SK-N-SH (cell line): ENCODE results near the gene SOCS7. TPM values are rescaled to one million over a fixed set of nuclear protein-coding genes. Genes with fewer than 3 reads are reported as not detected.

Experiments used
- CTCF ChIA-PET: fragments of 300-600, 350-600 bp; formaldehyde crosslinking; extraction: SDS; loops from one replicate; lab custom pipeline; 2021; lab: Yijun Ruan, JAX
- POLR2A ChIA-PET: fragments of 350-600 bp; sonication (Branson Sonifier 250); formaldehyde crosslinking; extraction: SDS; loops from one replicate; lab custom pipeline; 2020; ENCODE audit warnings: antibody characterized with exemption, inconsistent platforms; lab: Yijun Ruan, JAX
- DNase-seq: peaks from one replicate; pipeline ENCODE4 v3.0.0; 2012
- H2AFZ ChIP-seq: fragments of 200-600 bp; sonication (generic); 2 replicates; pipeline ENCODE4 v1.8.1; 2016; ENCODE audit warnings: antibody characterized with exemption, mild to moderate bottlenecking, low read depth
- H3F3A ChIP-seq: fragments of 200-600 bp; sonication (generic); replicated peaks from 2 replicates; pipeline ENCODE3; 2016; ENCODE audit warnings: antibody characterized with exemption, mild to moderate bottlenecking; ENCODE audit not compliant: insufficient read depth
- H3K27ac ChIP-seq, 2 experiments: fragments of 200-500 bp in 1 of 2; fragments of 200-600 bp in 1 of 2; sonication (Bioruptor generic) in 1 of 2; sonication (generic), shearing (Covaris generic) in 1 of 2; 2 replicates each; pipeline versions ENCODE4 v1.5.1 to v1.6.1; 2014 to 2016; ENCODE audit warnings: low read depth in 2 of 2, inconsistent platforms in 1 of 2, low read length in 1 of 2, mild to moderate bottlenecking in 1 of 2, mixed read lengths in 1 of 2
- H3K27me3 ChIP-seq: fragments of 200-600 bp; sonication (generic), shearing (Covaris generic); 2 replicates; pipeline ENCODE4 v1.6.1; 2016; ENCODE audit warnings: mixed run types; ENCODE audit not compliant: insufficient read depth
- H3K36me3 ChIP-seq, 2 experiments: fragments of 200-500 bp in 1 of 2; fragments of 200-600 bp in 1 of 2; sonication (Bioruptor generic) in 1 of 2; sonication (generic) in 1 of 2; replicated peaks in 1 of 2; 2 replicates each; pipeline versions ENCODE3 to v1.5.1; 2014 to 2016; ENCODE audit warnings: low read length in 1 of 2, mild to moderate bottlenecking in 1 of 2; ENCODE audit not compliant: insufficient read depth in 2 of 2, control insufficient read depth in 1 of 2
- H3K4me1 ChIP-seq, 2 experiments: fragments of 200-500 bp in 1 of 2; fragments of 200-600 bp in 1 of 2; sonication (Bioruptor generic) in 1 of 2; sonication (generic), shearing (Covaris generic) in 1 of 2; 2 replicates each; pipeline versions ENCODE4 v1.5.1 to v1.6.1; 2014 to 2016; ENCODE audit warnings: low read depth in 1 of 2, low read length in 1 of 2, mixed run types in 1 of 2; ENCODE audit not compliant: insufficient read depth in 2 of 2, control insufficient read depth in 1 of 2
- H3K4me2 ChIP-seq: fragments of 200-600 bp; sonication (generic), shearing (Covaris generic); 2 replicates; pipeline ENCODE4 v1.6.1; 2017; ENCODE audit warnings: mixed run types
- H3K4me3 ChIP-seq, 2 experiments: fragments of 200-500 bp in 1 of 2; fragments of 200-600 bp in 1 of 2; sonication (Bioruptor generic) in 1 of 2; sonication (generic), shearing (Covaris generic) in 1 of 2; 2 replicates each; pipeline versions ENCODE4 v1.5.1 to v1.8.1; 2014 to 2016; ENCODE audit warnings: low read depth in 2 of 2, inconsistent platforms in 1 of 2, low read length in 1 of 2, mild to moderate bottlenecking in 1 of 2, mixed read lengths in 1 of 2, moderate library complexity in 1 of 2
- H3K79me2 ChIP-seq: fragments of 200-600 bp; sonication (generic); 2 replicates; pipeline ENCODE4 v1.8.1; 2017; ENCODE audit warnings: mild to moderate bottlenecking; ENCODE audit not compliant: insufficient read depth
- H3K9ac ChIP-seq: fragments of 200-600 bp; sonication (generic); 2 replicates; pipeline ENCODE4 v1.6.1; 2017; ENCODE audit warnings: mixed run types
- H3K9me2 ChIP-seq: fragments of 200-600 bp; sonication (generic); 2 replicates; pipeline ENCODE4 v1.6.1; 2017; ENCODE audit warnings: mixed run types
- H3K9me3 ChIP-seq: fragments of 200-600 bp; sonication (generic); 2 replicates; pipeline ENCODE4 v1.6.1; 2017; ENCODE audit warnings: mixed run types, mild to moderate bottlenecking, moderate library complexity
- H4K20me1 ChIP-seq: fragments of 200-600 bp; sonication (generic); 2 replicates; pipeline ENCODE4 v1.6.1; 2017; ENCODE audit warnings: mild to moderate bottlenecking, mixed run types; ENCODE audit not compliant: insufficient read depth
- ELF1 ChIP-seq: IDR thresholded peaks from 2 replicates; pipeline ENCODE4 v1.4.0; 2012
- FOSL2 ChIP-seq: IDR thresholded peaks from 2 replicates; pipeline ENCODE4 v1.4.0; 2012; ENCODE audit warnings: low read depth, mild to moderate bottlenecking, moderate library complexity, borderline replicate concordance
- FOXJ3 ChIP-seq: sonication (generic); formaldehyde crosslinking; IDR thresholded peaks from 2 replicates; pipeline ENCODE4 v1.5.1; 2020; ENCODE audit warnings: mild to moderate bottlenecking, missing genetic modification reagents
- GABPA ChIP-seq: IDR thresholded peaks from 2 replicates; pipeline ENCODE4 v1.4.0; 2012; ENCODE audit warnings: low read depth, mild to moderate bottlenecking
- GATA2 ChIP-seq: sonication (generic); formaldehyde crosslinking; IDR thresholded peaks from 2 replicates; pipeline ENCODE4 v1.5.0; 2020; ENCODE audit warnings: mild to moderate bottlenecking, missing genetic modification reagents
- IRF3 ChIP-seq: fragments of 150-350 bp; IDR thresholded peaks from 2 replicates; pipeline ENCODE4 v1.6.1; 2016; ENCODE audit warnings: mild to moderate bottlenecking, low read depth, low read length
- MAX ChIP-seq: IDR thresholded peaks from 2 replicates; pipeline ENCODE4 v1.4.0; 2012; ENCODE audit warnings: low read depth
- NFIC ChIP-seq: IDR thresholded peaks from 2 replicates; pipeline ENCODE4 v1.4.0; 2012; ENCODE audit warnings: borderline replicate concordance
- POLR2AphosphoS5 ChIP-seq: IDR thresholded peaks from 2 replicates; pipeline ENCODE4 v1.6.1; 2012; ENCODE audit warnings: low read depth, low read length
- RFX5 ChIP-seq: IDR thresholded peaks from 2 replicates; pipeline ENCODE4 v1.6.1; 2012; ENCODE audit warnings: mild to moderate bottlenecking, improper control_type of control experiment, low read length
- TCF12 ChIP-seq: IDR thresholded peaks from 2 replicates; pipeline ENCODE4 v1.4.0; 2012
- TEAD4 ChIP-seq: IDR thresholded peaks from 2 replicates; pipeline ENCODE4 v1.4.0; 2012; ENCODE audit warnings: mild to moderate bottlenecking, borderline replicate concordance; ENCODE audit not compliant: insufficient read depth
- USF2 ChIP-seq: fragments of 150-350 bp; IDR thresholded peaks from 2 replicates; pipeline ENCODE4 v1.6.1; 2017; ENCODE audit warnings: antibody characterized with exemption, low read length, low read depth, borderline replicate concordance
- ZBTB33 ChIP-seq: IDR thresholded peaks from 2 replicates; pipeline ENCODE4 v1.4.0; 2012; ENCODE audit warnings: low read depth, borderline replicate concordance
- WGBS: methylation state at CpG from one replicate; pipeline ENCODE4 v1.1.6; 2017; ENCODE audit warnings: low lambda C conversion rate; 5-methylcytosine and 5-hydroxymethylcytosine counted together
- polyA plus RNA-seq, 3 experiments: library from polyadenylated mRNA; depleted of rRNA; stranded (reverse); fragments of >200 nt; gene quantifications; 2 replicates each; pipeline ENCODE4 v1.2.3, GENCODE V29; 2012

Gene SOCS7
- polyA plus RNA-seq, 1 of the 3 experiments (the other 2 are of a cell fraction), result 7.4 TPM

GRCh38 chr17:38341035-38341721 is 10.5 kb upstream of the SOCS7 start:
- no peak overlapping the region for H3K4me2 ChIP-seq
- no peak overlapping the region for H2AFZ ChIP-seq
- H3K4me3 ChIP-seq, result no peak overlapping the region
- H4K20me1 ChIP-seq, result no peaks in the 10 kb centered on the region
- peak overlapping the region in 1 of 2 experiments; percentile 47; a peak in 2 of 4 replicates for H3K27ac ChIP-seq
- 76% methylated on average over 5 of the region's 5 CpGs for WGBS
- H3K9ac ChIP-seq, result no peak overlapping the region
- TF ChIP-seq MAX (no peak), POLR2AphosphoS5 (no peak), USF2 (no peak), ZBTB33 (no peak), NFIC (peak; percentile 50; the same call in 1 of the 2 replicates)
- no peaks in the 10 kb centered on the region for H3K9me3 ChIP-seq
- H3F3A ChIP-seq, result no peaks in the 10 kb centered on the region
- CTCF ChIA-PET, result interaction anchor here (0.6 to 24.7 kb wide), 5 partner anchors 7 to 311 kb away, joined by 3 to 423 read pairs (median 303); partner anchors contain the start of genes GPR179 and SOCS7
- H3K9me2 ChIP-seq, result no peaks in the 10 kb centered on the region
- peaks cover 0 to 11% of the 10 kb centered on the region in 2 experiments; a peak in 1 of 4 replicates for H3K4me1 ChIP-seq
- no peaks in the 10 kb centered on the region for H3K27me3 ChIP-seq
- H3K36me3 ChIP-seq, result no peaks in the 10 kb centered on the region
- no peaks in the 10 kb centered on the region for H3K79me2 ChIP-seq
- DNase-seq, result peak; percentile 84
- POLR2A ChIA-PET, result interaction anchor here (0.6 to 1.7 kb wide), 4 partner anchors 10 to 75 kb away, joined by 3 to 6 read pairs (median 3); partner anchors contain the start of gene SOCS7

- DNase-seq, result peak; percentile 15
- no peak overlapping the region for H3K4me3 ChIP-seq
- no peak overlapping the region for H2AFZ ChIP-seq
- H3K9ac ChIP-seq, result no peak overlapping the region
- H4K20me1 ChIP-seq, result no peaks in the 10 kb centered on the region
- ChIA-PET POLR2A (no interaction called here), CTCF (interaction anchor here (1.3 to 24.7 kb wide), 3 partner anchors 13 to 73 kb away, joined by 3 to 423 read pairs (median 303); no protein-coding TSS in a partner anchor)
- H3K27ac ChIP-seq, result no peak overlapping the region
- WGBS, result 60% methylated on average over 6 of the region's 18 CpGs
- H3K9me3 ChIP-seq, result no peaks in the 10 kb centered on the region
- H3K79me2 ChIP-seq, result no peaks in the 10 kb centered on the region
- H3K4me1 ChIP-seq, result peaks cover 0 to 11% of the 10 kb centered on the region in 2 experiments; a peak in 1 of 4 replicates
- H3K36me3 ChIP-seq, result no peaks in the 10 kb centered on the region
- TF ChIP-seq RFX5 (no peak), USF2 (no peak), ELF1 (no peak), GATA2 (CRISPR knock-in tag) (no peak), TCF12 (no peak), IRF3 (no peak), FOSL2 (no peak), GABPA (no peak), ZBTB33 (no peak), NFIC (no peak), TEAD4 (no peak), FOXJ3 (no peak)
- H3K4me2 ChIP-seq, result no peak overlapping the region
- H3F3A ChIP-seq, result no peaks in the 10 kb centered on the region
- H3K27me3 ChIP-seq, result no peaks in the 10 kb centered on the region
- no peaks in the 10 kb centered on the region for H3K9me2 ChIP-seq
These were observed 8.6 kb upstream of the SOCS7 start for GRCh38 chr17:38342886-38343607.
